ENCODE results near the gene COBL.

COBL gene

GRCh38 chr7:51113962-51114361 lies 202.6 kb downstream of the COBL start:
- DNase-seq (ENCODE audit: low spot score), result no peak

- DNase-seq (ENCODE audit: low spot score), result no peak
Measured at GRCh38 chr7:51113560-51113959, 203.0 kb downstream of the COBL start.

DNA sequence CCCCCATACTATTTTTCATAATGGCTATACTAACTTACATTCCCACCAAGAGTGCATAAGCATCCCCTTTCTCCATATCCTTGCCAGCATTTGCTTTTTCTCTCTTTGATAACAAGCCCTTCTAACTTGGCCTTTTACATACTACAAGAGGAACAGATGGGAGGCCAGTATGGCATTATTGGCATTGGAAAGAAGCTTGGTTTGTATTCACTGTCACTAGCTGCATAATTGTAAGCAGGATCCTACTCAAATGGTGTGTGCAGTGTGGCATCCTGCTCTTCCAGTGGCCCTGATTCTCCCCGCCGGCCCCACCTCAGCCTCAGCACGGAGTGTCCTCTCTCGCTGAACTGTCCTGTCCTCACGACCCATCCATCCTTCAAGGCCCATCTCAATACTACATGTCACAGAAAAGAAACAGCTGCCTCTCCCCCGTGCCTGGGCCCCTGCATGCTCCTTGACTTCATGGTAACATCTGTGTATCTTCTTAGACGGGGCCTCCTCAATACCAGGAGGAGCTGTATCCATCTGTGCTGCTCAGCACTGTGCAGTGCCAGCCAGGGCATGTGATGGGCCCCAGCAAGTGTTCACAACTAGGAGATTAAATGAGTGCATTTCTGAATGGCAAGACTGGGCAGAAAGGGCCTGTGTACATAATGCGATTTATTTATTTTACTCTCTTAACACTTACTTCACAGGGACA lies 205.2 kb downstream of the COBL start:
- no peak for DNase-seq (ENCODE audit: low spot score)

GRCh38 chr7:51108134-51108533 lies 208.5 kb downstream of the COBL start:
- no peak for DNase-seq (ENCODE audit: low spot score)

DNA sequence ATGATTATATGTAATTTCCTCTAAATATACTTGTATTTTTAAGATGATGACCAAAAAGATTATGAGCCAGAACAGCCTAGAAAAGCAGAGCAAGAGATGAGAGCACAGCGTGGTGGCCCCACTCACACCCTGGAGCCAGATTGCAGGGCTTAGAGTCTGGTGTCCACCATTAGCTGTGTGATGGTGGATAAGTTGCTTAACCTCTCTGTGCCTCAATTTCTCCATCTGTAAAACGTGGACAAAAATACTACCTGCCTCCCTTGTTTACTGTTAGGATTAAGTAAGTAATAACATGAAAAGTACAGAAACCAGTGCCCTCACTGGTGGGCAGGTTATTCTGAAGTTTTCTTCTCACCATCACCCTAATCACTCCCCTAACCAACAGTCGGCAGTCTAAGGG lies 212.3 kb downstream of the COBL start:
- DNase-seq (ENCODE audit: low spot score), result no peak

DNA sequence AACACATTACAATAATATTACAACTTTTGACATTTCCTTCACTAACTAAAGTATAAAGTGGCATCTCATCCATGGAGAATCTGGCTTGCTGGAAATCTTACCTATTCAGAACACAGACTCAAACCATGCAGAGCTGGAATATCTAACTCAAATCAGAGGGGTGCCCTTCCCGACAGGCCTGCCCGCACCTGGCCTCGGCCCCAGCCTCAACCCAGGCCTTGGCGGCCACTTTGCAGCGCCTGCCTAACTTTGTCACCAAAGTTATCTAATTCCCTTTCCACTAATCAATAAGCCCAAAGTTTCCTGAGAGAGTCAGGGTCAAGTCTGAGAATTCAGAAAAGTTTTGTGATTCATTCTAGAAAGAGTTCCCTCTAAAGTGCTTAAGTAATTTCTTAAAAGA lies 212.9 kb downstream of the COBL start:
- DNase-seq (ENCODE audit: low spot score), result no peak

DNA sequence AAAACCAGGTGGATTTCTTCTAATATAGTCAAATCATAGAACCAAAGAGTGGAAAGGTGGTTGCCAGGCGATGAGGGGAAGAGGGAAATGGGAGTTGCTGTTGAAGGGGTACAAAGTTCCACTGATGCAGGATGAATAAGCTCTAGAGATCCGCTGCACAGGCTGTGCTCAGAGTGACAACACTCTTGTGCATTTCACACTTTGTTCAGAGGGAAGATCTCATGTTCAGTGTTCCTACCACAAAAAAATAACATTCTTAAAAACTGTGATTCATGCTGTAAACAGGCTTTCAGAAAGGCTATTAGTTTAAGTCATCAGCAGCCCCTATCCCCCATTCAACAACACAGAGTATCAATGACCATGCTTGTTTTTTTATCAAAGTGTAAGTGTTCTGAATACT lies 213.8 kb downstream of the COBL start:
- DNase-seq (ENCODE audit: low spot score), result no peak

DNA sequence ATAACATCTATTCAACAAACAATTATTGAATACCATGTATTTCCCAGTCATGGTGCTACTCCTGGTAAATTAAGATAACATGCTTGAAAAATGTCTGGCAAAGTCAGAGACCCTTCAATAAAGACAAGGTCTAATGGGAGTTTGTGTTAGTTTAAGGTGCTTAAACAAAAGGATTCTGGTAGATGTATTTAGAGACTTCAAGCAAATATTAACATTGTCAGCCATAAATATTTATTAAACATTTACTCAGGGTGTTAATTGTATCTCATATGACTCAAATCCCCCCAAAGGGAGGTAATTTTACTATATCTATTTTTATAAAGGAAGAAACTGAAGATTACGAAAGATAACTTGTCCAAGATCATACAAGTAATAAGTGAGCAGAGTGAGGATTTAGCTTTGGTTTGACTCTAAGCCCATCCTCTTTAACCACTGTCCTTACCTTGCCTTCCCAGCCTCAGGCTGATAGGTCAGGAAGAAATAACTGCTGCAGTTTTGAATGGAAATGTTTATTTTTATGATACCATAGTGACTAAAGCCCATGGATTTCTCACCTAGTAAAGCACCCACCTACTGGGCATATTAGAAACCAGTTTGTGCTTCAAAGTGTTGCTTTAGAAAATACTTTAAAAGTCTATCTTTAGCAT lies 215.4 kb downstream of the COBL start:
- no peak for DNase-seq (ENCODE audit: low spot score)

GRCh38 chr7:51090411-51090810 lies 226.2 kb downstream of the COBL start:
- DNase-seq (ENCODE audit: low spot score), result no peak

GRCh38 chr7:51085034-51085692 lies 231.4 kb downstream of the COBL start:
- no peak for DNase-seq (ENCODE audit: low spot score)

GRCh38 chr7:51084121-51084520 lies 232.5 kb downstream of the COBL start:
- DNase-seq (ENCODE audit: low spot score), result no peak

DNA sequence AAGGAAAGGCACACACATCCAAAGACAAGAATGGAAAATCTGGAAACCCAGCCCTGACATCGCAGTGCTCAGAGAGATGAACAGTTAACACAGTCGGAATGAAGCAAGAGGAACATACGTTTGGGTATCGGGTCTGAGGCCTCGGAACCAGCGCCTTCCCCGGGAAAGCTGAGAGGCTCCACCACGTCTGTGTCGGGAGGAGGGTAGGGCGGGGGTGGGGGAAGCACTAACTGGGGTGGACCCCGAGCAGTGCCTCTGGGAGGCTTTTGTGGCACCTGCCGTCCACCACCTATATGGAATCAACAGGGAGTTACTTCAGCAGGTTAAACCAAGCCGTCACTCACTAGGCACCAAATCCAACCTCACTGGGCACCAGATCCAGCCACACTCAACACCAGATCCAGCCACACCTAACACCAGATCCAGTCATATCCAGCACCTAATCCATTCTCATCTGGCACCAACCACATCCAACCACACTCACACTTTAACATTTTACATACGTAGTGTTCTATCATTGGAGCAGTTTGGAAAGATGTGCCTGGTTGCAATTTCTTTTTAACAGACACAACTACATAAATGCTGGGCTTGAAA lies 233.6 kb downstream of the COBL start:
- DNase-seq (ENCODE audit: low spot score), result no peak

GRCh38 chr7:51082096-51082840 lies 234.3 kb downstream of the COBL start:
- DNase-seq (ENCODE audit: low spot score), result no peak

DNA sequence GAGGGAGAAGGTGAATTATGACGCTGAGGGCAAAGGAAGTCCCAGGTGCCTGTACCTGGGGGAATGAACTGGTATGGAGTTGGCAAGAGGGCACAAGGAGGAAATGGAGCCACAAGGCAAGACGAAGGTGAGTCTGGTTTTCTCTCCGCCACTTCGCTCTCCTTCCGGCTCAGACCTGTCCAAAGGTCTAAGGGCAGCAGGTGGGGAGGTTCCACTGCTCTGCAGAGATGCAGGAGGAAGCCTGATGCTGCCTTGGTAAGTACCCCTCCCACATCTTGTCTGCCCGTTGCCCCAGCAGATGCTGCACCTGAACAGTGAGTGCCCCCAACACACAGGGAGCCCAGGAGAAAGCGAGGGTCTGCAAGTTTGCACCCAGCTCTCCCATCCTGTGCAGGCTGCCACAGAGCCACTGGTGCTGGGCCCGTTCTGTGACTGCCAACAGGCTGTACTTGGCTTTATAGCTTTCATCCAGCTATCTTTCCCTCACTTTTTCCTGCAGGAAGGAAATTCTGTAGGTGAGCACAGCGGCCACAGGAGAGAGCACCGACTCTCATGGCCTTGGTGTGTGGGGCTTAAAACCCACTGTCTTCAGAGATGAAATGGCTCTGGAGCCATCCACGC lies 235.2 kb downstream of the COBL start:
- no peak for DNase-seq (ENCODE audit: low spot score)

DNA sequence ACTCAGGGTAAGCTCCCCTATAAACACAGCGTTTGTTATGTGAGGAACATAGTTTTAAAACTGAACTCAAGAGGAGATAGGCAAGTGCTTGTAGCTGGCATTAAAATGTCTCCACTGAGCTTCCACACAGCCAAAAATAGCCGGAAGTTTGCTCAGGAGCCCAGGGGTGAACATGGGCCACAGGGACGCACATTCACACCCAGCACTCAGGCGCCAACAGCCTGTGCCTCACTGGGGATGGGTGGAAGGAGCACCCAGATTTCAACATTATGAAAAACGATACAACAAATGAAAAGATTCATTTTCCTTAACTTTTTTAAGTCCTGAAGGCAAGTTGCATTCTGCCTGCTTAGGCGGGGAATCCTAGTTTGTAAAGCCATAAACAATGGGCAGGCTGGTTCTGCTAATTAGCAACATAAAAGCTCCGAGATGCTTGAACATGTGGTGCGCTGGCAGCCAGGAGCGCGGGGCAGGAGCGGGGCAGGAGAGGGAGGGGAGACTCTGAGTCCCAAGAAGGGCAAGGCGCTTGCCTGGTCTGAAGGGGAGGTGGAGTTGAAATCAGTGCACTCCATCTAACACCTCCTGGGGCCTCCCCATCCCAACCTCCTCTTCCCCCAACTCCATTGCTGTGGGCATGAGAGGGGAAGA lies 235.9 kb downstream of the COBL start:
- no peak for DNase-seq (ENCODE audit: low spot score)

DNA sequence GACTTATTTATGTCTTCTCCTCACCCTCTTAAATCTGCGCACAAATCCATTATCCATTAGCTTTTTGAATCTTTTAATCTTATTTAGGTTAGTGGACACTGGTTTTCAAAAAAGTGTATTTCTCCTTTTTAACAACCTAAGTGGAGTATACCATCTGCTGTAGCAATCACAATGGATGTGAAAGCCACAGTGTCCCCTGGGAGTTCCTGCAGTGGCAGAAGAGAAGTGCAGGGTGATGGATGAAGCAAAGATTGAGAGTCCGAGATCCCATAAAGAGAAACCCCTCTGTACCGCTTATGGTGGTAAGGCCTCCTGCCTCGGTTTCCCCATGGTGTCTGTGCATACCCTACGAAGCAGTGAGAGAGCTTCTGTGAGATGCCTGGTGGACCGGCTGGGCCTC lies 236.4 kb downstream of the COBL start:
- DNase-seq (ENCODE audit: low spot score), result no peak

DNA sequence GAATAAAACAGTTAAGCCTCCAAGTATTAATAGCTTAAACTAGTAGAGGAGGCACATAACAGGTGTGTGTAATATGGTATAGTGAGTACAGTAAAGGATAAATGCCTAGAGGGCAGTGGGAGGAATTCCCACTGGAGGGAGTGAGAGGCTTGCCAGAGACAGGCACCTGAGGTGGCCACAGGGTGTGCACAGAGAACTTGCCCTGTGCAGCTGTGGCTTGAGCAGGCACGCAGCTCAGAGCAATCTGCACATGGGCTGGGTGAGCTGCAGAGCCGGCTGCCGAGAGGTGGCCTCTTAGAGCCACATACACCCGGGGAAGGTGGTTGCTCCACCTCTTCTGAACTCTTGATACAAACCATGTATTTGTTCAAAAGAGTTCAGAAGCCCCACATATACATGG lies 237.1 kb downstream of the COBL start:
- no peak for DNase-seq (ENCODE audit: low spot score)

GRCh38 chr7:51078653-51079052 lies 238.0 kb downstream of the COBL start:
- no peak for DNase-seq (ENCODE audit: low spot score)

DNA sequence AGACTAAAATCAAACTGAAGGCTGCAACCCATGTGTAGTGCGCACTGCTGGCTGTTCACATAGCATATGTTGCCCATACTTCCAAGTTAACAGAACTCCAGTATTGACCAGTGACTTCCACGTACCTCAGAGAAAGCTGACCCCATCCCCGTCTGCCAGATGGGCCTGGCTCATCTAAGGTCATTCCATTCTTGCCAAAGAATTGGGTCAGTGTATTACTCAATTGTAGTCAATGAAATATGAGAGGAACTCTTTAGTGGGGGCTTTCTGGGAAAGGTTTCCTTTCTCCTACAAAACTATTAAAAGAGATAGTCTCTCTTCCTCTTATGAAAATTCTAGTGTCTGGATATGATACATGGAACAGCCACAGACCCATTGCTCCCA lies 238.6 kb downstream of the COBL start:
- DNase-seq (ENCODE audit: low spot score), result no peak

- no peak for DNase-seq (ENCODE audit: low spot score)
Measured at GRCh38 chr7:51077316-51077986, 239.2 kb downstream of the COBL start.
